H1 (cell line): ENCODE results near the gene MAFB. TPM values are rescaled to one million over a fixed set of nuclear protein-coding genes. Genes with fewer than 3 reads are reported as not detected.

Experiments used
- ASH2L ChIP-seq: fragments of 200-600, 300-600 bp; sonication (generic); IDR thresholded peaks from one replicate; pipeline ENCODE4 v1.7.1; 2017; ENCODE audit warnings: low read length
- BACH1 ChIP-seq: IDR thresholded peaks from 2 replicates; pipeline ENCODE4 v1.6.1; 2012; ENCODE audit warnings: low read length, improper control_type of control experiment
- CBX5 ChIP-seq: fragments of 300-800, 300-1000 bp; sonication (generic); IDR thresholded peaks from 2 replicates; pipeline ENCODE4 v1.7.1; 2016; ENCODE audit warnings: antibody characterized with exemption, low read length, low read depth
- CBX8 ChIP-seq: fragments of 300-800, 300-1000 bp; sonication (generic); IDR thresholded peaks from 2 replicates; pipeline ENCODE4 v1.7.1; 2016; ENCODE audit warnings: low read depth, low read length, borderline replicate concordance
- CHD7 ChIP-seq: fragments of 300-600 bp; sonication (generic); IDR thresholded peaks from 2 replicates; pipeline ENCODE4 v1.7.1; 2012; ENCODE audit warnings: low read length, moderate library complexity, mild to moderate bottlenecking, inconsistent platforms; ENCODE audit not compliant: insufficient replicate concordance
- GABPA ChIP-seq: IDR thresholded peaks from 2 replicates; pipeline ENCODE4 v1.6.1; 2011; ENCODE audit warnings: mild to moderate bottlenecking, low read length, moderate library complexity, borderline replicate concordance; ENCODE audit not compliant: insufficient read depth
- HDAC2 ChIP-seq, 2 experiments: fragments of 300-600 bp in 1 of 2; sonication (generic) in 1 of 2; IDR thresholded peaks; 2 replicates each; pipeline ENCODE4 v1.6.1; 2011 to 2012; ENCODE audit warnings: low read depth in 2 of 2, low read length in 2 of 2, mild to moderate bottlenecking in 2 of 2, moderate library complexity in 2 of 2, borderline replicate concordance in 1 of 2, inconsistent platforms in 1 of 2
- RNF2 ChIP-seq: fragments of 200-900, 300-1000 bp; sonication (generic); IDR thresholded peaks from 2 replicates; pipeline ENCODE4 v1.7.1; 2016; ENCODE audit warnings: borderline replicate concordance, low read depth, mild to moderate bottlenecking, antibody characterized with exemption, low read length; ENCODE audit not compliant: poor library complexity, severe bottlenecking; ENCODE audit errors: missing control alignments
- SP1 ChIP-seq: IDR thresholded peaks from 2 replicates; pipeline ENCODE4 v1.6.1; 2011; ENCODE audit warnings: low read depth, low read length
- SP2 ChIP-seq: IDR thresholded peaks from 2 replicates; pipeline ENCODE4 v1.6.1; 2012; ENCODE audit warnings: mild to moderate bottlenecking, low read length, inconsistent platforms
- TAF7 ChIP-seq: optimal IDR thresholded peaks from 2 replicates; pipeline ENCODE3; 2011; ENCODE audit warnings: low read depth, mild to moderate bottlenecking, inconsistent platforms, low read length, moderate library complexity, borderline replicate concordance
- TBP ChIP-seq: IDR thresholded peaks from 2 replicates; pipeline ENCODE4 v1.6.1; 2011; ENCODE audit warnings: low read depth, low read length, improper control_type of control experiment
- polyA plus RNA-seq, 7 experiments: library from polyadenylated mRNA; depleted of rRNA in 3 of 7; stranded (reverse) in 5 of 7; unstranded in 2 of 7; fragments of >200 nt in 5 of 7; fragments of 200-250 nt in 2 of 7; gene quantifications; 1 replicate in 5 of 7; 2 replicates in 1 of 7; 4 replicates in 1 of 7; pipeline versions ENCODE4 v1.2.1 to v1.2.3, GENCODE V29; 2011 to 2013; ENCODE audit warnings: missing spikeins in 2 of 7, mixed read lengths in 2 of 7
- total RNA-seq: library from RNA; stranded (reverse); fragmentation: NEBNext Ultra II Directional; extraction: Animal tissue kit (Norgen Biotek cat#: 25700); gene quantifications from 2 replicates; pipeline ENCODE4 v1.2.1, GENCODE V29; 2021

The MAFB gene
- total and polyA plus RNA-seq, 2 of the 8 experiments (the other 6 are each of a cell fraction or from before 2014, with no cell fraction given) = 0.83 to 1.8 TPM

- TF ChIP-seq CHD7 (no peak), HDAC2 (IDR thresholded peaks at IDR 0.05; ENCODE audit: borderline replicate concordance in 1 of 2, low read depth in 2 of 2, low read length in 2 of 2) (no peak), SP1 (no peak), TAF7 (no peak), TBP (no peak), GABPA (no peak), RNF2 (no peak), ASH2L (no peak), CBX8 (no peak), BACH1 (no peak), SP2 (no peak), CBX5 (no peak)
Observed at GRCh38 chr20:40664891-40665290, 24.1 kb downstream of the MAFB start (continued).
